Posterior vena cava (tissue), 2 donors: Measurements from ENCODE around the gene SIM1. TPM values are rescaled to one million over a fixed set of nuclear protein-coding genes. Genes with fewer than 3 reads are reported as not detected.

Experiments used
- DNase-seq: peaks from one replicate; pipeline ENCODE4 v3.0.0-alpha.2; 2020; ENCODE audit warnings: low spot score
- intact Hi-C, 2 donors: fragments of 100-400 bp; cut with DNase I; formaldehyde crosslinking; loops; one replicate each; pipeline versions ENCODE4 v1.14.1 to v1.14.2; 2022 to 2023
- total RNA-seq, 2 donors: library from RNA; stranded (reverse); fragmentation: NEBNext Ultra II Directional; extraction: Animal tissue kit (Norgen Biotek cat#: 25700); gene quantifications; one replicate each; pipeline ENCODE4 v1.2.1, GENCODE V29; 2021
- donor health status: DM: yes; HTN: yes; CAD: no.
- donor health status: DM: yes; HTN: yes; CAD: no.

SIM1 gene
- total RNA-seq, 2 donors from 2014 or later: not detected

DNA sequence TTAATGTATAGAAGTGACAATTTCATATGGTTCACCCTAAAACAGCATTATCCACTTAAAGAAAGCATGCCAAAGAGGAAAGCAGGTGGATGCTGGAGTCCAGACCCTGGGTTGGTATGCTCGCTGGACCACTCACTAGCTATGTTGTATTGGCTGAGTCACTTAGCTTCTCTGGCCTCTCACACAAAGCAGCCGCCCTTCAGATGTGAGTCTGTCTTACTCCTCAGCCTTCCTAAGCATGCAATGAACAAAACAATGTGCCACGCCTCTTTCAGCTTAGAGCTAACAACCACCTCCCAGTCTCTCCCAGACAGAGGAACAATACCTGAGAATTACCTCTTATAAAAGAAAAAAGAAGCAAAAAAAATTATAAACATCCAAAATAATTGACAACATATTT is 29.4 kb downstream of the SIM1 start:
- no peak for DNase-seq
- intact Hi-C loops: loop anchor here in 1 of 2 donors (10.0 kb wide), 1 partner anchor 740 kb away; no protein-coding TSS in a partner anchor

DNA sequence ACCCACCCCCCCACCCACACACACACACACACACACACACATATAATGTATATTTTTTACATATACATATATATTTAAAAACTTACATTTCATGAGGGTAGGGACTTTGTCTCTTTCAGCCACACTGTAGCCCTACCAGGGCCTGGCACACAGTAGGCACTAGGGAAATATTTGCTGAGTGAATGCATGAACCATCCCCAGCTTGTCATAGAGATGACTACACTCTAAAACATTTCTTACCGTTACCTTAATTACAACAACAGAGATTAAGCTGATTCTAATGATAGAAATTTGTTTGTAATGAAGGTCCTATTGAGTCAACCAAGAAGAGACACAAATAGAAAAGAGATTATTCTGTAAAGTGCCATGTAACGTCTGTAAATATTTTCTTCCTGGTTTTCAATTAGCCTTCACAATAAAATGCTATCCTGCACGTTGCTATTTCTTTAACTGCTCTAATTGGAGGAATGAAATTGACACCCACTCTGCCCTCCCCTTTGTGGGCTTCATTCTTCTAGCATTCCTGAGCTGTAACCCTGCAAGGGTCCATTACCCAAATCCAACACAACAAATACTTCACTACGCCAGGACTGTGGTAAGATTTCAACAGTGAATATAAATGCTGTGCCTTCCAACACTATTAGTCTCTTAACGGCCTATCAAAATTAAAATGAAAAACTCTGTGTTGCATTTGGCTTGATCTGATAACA is 30.8 kb downstream of the SIM1 start:
- intact Hi-C loops: loop anchor here in 1 of 2 donors (10.0 kb wide), 1 partner anchor 739 kb away; no protein-coding TSS in a partner anchor
- DNase-seq: no peak

DNA sequence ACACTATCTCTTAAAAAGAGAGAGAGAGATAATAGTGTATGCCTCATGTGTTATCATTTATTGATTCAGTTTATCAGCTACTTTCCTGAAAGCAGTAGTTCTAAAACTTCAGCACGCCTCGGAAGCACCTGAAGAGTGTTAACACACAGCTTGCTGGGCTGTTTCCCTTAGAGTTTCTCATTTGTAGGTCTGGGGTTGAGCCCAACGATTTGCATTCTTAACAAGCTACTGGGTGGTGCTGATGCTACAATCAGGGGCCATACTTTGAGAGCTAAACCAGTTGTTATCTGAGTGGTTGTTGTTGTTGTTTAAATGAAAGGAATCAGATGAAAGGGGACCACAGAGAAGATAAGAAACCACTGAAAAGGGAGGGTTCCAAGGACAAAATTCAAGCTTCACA is 32.6 kb downstream of the SIM1 start:
- intact Hi-C loops: loop anchor here in 1 of 2 donors (10.0 kb wide), 1 partner anchor 737 kb away; no protein-coding TSS in a partner anchor
- DNase-seq: no peak

DNA sequence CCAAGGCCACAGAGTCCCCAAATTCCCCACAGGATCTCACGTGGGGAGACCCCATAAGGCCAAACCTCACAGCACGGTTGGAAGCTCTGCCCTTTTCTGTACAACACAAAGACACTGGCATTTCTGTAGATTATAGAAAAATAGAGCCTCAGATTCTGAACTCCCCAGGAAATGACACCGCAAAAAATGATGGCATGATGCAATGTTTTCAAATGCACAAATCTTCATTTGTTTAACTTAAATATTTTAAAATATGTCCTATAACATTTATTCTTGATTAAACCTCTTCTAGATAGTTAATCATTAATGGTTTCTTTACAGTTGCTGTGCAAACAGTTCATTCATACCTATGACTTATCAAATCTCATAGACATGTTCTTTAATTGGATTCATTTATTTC is 33.8 kb downstream of the SIM1 start:
- no peak for DNase-seq
- intact Hi-C loops: loop anchor here in 1 of 2 donors (10.0 kb wide), 1 partner anchor 736 kb away; no protein-coding TSS in a partner anchor

DNA sequence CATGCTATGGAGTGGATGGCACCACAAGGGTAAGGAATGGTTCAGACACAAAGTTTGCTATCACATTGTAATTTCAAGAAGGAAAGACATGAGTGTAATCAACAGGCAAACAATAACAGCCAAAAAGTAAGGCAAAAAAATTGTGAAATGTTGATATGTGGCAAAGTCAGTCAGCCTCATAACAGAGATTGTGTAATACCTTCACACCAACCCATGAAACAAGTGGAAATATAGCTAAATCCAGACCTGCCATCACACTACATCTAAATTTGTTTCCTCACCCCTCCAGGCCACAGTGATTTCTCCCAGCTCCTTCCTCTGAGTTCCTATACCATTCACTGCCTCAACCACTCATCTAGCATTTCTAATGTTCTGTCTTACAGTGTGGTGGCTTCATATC is 37.3 kb downstream of the SIM1 start:
- DNase-seq: no peak
- intact Hi-C loops: no loop called here

DNA sequence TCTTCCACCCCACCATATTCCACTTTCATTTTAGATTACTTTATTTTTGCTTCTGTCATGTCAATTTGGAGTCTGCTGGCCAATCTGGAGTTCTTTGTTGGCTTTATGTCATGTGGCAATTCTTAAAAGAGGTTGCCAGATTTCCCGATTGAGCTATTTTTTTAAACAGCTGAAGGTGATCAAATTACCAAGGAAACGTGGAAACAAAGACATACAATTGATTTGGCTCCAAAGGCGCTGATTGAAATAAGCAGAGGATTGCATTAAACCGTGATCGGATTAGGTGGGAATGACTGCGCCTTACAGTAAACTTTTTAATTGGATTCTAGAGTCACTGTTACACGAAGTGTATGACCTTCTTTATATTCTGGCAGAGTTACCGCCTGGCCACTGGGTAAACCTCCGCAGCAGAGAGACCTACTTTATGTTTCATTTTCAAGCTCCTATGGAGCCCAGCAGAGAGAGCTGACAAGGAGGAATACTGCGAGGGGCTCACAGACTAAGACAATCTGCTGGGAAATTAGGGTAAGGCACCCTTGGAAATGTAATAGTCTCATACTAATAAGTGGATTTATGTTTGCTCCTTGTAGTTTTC is 37.9 kb downstream of the SIM1 start:
- no peak for DNase-seq
- intact Hi-C loops: no loop called here

DNA sequence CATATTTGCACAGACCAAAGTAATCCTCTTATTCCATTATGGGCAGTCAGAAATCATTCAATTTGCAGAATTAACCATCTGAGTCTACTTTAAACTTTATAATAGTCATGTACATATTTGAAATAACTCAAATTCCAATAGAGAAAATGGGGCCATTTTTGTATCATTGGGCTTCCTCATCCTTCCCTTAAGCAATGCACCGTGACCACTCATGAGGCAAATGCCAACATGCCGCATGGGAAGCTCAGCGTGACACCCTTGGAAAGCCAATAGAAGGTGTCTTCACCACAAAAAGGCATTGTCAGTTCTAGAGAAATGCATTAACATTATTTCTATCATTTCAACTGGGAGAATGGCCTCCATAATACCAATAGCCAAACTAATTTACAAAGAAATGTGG is 38.5 kb downstream of the SIM1 start:
- intact Hi-C loops: no loop called here
- DNase-seq: no peak

DNA sequence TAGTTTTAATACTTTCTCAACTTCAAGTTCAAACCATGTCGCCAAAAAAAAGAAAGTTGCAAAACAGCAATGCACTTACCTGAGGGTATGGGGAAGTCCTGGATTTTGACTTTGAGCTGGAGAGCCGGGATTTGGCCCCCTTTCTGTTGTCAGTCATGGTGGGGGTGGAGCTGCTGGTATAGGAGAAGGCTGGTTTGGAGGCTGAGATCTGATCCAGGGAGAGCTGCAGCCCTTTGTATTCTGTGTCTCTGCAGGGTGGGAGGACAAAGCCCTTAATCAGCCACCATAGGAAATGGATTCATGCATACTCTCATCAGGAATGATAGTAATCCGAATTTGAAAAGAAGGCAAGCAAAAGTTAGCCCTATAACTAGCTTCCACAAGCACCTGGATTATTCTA is 44.0 kb downstream of the SIM1 start:
- intact Hi-C loops: no loop called here
- no peak for DNase-seq

DNA sequence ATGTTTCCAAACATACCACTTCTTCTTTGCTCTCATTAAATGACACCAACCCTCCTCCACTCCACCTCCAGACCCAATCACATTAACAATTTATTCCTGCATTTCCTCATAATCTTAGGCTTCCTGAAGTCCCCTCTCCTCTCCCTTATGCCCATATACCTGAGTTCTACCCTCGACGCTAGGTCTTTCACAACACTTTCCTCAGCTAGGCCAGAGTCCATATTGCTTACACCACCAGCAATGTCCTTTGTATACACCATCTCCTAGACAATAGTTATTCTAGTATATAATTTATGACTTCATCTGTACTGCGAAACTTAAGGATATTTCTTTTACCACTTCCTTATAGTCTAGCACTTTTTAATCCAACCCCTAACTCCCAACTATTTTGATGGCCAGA is 47.7 kb downstream of the SIM1 start:
- DNase-seq: no peak
- intact Hi-C loops: no loop called here

DNA sequence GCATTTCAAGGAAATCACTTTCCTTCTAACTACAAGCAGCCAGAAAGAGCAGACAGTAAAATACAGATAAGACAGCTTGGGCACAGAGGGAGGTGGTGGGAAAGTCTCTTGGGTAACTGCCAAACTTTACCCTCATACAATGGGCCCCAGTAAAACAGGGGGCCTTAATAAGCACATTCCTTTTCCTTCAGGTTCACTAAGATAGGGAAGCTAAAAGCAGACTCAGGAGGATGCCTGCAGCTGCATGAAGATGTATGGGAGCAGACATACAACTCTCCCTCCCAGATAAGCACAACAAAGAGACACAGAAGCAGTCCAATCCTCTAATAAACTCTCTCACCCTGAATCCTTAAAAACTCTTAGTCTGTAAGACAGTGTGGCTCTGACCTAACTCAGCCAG is 49.0 kb downstream of the SIM1 start:
- intact Hi-C loops: no loop called here

DNA sequence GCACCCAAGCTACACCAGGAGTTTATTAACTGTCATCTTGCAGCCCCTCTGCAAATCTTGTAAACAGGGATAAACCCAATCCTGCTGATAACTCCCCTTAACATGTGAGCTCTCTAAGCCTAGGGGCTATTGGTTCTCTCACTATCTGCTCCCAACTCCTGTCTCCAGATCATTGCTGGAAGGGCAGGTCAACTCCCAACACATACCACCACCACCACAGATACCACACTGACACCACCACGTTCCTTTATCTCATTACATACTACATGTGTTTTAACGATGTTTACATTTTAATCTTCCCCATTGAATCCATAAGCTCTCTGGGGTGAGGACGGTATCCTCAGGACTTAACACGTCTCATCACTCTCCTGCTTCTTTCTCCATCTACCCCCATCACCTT is 51.8 kb downstream of the SIM1 start:
- DNase-seq: no peak
- intact Hi-C loops: no loop called here

More for the DNA sequence above, 49.0 kb downstream of the SIM1 start:
- no peak for DNase-seq

DNA sequence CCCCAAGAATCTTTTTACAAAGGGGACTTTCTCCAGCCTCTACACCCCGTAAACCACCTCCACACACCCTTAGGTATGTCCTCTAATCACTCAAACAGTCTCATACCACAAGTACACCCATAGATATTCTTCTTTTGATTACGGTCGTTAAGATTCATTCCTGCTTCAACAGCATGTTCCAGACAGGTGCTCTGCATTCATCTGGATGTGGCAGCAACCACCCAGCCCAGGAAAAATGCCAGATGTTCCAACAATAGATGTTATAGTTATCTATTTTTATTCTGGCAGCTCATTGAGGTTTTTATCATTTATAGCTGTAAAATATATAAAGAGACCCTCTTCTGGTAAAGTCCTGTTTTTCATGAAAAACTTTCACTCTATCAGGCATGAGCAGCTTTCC is 60.7 kb downstream of the SIM1 start:
- DNase-seq: no peak
- intact Hi-C loops: no loop called here

DNA sequence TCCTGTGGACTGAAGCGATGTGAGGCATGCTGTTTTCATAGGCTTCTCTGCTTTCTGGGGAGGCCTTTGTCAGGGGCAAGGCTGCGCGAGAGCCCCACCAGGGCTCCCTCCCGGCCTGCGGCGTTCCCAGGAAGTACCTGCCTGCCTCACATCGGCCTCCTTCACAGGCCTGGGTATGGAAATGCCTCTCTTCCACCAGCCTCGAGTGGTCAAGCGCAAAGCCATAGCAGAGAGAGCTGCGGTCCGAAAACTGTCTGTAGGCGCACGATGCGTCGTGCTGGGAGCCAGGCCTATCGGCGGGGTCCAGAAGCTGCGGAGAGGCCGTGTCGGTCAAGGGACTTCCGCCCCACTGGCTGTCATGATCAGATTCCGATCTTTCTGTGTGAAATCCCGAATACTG is 71.2 kb downstream of the SIM1 start:
- DNase-seq: no peak
- intact Hi-C loops: no loop called here

DNA sequence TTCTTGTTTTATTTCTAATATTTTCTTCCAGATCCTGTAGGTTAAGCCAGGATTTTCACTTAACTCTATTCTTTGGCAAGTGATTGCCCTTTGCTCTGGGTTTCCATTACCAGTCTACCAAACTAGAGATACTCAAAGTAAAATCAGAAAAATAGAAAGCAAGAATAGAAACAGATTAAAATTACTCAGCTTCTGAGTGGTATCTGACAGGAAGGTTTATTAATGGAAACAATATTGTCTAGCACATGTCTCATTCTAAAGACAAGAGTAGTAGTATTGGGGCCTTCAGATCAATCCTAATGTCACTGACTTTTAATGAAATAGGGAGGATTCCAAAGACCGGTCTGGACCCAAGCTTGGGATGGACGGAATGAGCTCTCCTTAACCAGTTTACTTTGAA is 72.3 kb downstream of the SIM1 start:
- DNase-seq: no peak
- intact Hi-C loops: no loop called here

DNA sequence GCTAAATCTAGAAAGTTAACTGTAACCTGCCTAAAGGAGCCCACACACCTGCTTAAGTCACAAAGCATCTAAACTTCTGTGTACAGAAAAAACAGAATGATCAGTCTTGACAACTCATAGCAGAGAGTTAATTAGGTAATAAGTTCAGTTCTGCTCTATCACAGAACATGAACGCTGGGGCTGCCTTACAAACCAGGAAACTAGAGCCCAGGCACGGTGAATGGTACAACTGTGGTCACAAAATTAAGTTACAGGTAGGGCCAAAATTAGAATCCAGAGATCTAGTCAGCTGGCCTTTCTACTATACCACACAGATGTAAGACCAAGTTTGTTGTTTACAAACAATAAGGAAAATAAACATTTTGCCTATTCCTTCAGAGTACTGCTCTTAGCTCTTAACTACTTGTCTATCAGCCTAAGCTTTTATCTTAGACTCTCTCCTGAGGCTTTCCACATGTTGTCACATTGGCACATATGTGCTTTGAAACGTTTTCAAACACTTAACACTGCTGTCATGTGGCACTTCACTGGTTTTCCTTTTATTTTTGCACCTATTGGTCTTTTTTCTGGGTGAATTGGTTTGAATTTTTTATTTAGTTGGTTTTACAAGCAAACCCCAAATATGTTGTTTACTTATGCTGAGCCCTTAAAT is 75.7 kb downstream of the SIM1 start:
- DNase-seq: no peak
- intact Hi-C loops: no loop called here

DNA sequence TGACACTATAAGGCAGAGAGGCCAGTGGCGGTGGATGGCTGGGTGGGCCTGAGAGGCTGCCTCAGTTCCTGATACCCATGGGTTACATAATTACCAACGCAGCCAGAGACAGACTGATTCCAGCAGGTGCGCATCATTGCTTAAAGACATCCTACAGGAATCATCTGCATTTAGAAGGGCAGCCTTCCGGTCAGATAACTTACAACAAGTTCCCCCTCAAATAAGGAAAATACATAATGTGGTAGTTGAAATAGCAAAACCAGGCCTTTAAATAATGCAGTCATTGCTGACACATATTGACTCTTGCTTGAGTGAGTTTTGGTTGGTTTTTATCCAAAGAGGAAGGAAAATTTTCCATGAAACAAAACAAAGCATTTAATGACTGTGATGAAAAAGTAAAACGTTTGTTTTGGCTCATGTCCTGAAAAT is 81.9 kb downstream of the SIM1 start:
- intact Hi-C loops: no loop called here
- DNase-seq: no peak

DNA sequence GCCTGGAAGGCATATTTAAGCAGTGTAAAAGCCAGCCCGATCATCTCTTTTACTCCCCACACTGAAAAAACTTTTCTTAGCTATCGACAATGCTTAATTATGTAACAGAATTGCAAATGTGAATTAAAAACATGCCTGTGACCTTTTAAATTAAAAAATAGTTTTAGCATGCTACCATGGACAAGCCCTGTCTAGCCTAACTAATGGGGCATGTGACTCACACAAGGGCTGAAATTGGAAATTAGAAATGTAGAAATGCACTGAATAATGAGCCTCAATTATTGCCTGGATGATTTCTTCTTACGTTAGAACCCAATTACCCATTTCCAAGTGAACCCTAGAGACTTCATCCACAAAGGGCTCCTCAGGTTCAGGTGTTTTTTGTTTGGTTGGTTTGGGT is 82.7 kb downstream of the SIM1 start:
- intact Hi-C loops: no loop called here
- no peak for DNase-seq

DNA sequence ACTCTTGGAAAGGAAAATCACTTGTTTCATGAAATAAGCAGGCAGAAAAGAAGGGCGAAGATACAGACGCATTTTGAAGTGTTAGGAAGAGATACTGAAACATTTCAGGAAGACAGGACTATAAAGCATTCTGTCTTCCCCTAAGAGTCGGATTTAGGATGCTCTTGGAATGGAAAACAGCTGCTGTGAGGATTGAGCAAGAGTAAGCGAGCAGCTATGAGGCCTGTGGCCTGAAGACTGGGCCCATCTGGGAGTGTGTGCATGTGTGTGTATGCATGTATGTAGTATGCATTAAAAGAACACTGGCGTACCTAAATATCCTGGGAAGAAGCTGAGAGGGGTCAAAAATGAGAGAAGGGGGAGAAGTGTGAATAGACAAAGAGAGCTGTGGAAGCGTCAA is 83.6 kb downstream of the SIM1 start:
- intact Hi-C loops: no loop called here
- no peak for DNase-seq

DNA sequence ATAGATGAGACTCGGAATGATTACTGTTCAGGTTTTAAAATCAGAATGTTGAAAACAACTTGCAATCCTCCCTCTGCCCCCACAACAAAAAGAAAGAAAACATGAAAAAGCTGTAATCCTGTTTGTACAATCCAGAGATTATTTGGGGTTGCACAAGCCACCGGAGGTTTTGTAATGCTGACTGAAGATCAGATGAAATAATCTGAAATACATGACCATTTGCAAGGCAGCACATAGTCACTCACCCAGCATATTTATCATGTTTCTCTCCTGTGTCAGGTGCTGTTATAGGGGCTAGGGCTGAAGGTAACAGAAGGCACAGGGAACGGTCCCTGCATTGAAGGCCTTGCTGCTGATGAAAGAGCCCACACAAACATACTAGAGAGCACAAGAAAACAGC is 85.3 kb downstream of the SIM1 start:
- intact Hi-C loops: no loop called here

DNA sequence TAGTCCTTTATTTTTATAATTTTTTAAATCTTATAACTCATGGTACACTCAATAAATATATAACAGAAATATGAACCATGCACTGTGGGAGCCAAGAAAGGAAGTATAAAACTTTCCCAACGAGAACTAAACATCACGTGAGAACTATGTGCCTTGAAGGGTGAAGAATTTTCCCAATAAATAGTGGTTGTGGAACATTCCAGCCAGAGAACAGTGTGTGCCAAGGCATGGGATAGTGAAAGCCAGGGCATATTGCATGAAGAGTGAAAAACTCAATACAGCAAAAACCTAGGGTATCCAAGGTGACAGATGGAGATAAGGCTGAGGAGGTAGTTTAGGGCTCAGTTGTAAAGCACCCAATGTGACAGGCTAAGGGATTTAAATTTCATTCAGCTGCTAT is 86.1 kb downstream of the SIM1 start:
- intact Hi-C loops: no loop called here

More for the DNA sequence above, 85.3 kb downstream of the SIM1 start:
- no peak for DNase-seq

DNA sequence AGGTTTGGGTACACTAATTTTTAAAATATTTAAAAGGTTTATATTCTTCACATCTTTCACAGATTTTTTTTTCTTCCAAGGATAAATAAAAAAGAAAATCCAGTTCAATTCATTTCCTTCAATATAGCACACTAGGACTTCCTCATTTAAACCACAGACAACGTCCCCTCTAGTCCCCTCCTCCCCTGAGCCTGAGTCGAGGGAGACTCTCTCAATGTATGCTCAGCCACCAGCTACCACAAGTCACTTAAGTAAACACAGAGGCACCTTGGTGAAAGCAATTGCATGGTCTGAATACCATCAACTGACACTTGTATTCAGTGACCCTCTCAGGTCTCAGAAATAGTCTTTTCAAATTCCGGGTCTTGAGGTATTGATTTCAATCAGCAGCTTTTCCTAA is 88.6 kb downstream of the SIM1 start:
- DNase-seq: no peak
- intact Hi-C loops: no loop called here

More for the DNA sequence above, 86.1 kb downstream of the SIM1 start:
- no peak for DNase-seq
